ENCODE measurements around the gene APBA1.

APBA1 gene

DNA sequence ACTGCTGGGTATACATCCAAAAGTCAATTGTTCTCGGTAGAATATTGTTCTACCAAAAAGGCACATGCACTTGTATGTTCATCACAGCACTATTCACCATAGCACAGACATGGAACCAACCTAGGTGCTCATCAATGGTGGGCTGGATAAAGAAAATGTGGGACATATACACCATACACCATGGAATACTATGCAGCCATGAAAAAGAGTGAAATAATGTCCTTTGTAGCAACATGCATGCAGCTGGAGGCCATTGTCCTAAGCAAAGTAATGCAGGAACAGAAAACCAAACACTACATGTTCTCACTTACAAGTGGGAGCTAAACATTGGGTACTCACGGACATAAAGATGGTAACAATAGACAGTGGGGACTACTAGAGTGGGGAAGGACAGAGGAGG is 145.5 kb downstream of the APBA1 start:
- H3K4me3 ChIP-seq (ENCODE audit: low read depth, low read length) = no peak overlapping the region
- TF ChIP-seq, protein P1, sequence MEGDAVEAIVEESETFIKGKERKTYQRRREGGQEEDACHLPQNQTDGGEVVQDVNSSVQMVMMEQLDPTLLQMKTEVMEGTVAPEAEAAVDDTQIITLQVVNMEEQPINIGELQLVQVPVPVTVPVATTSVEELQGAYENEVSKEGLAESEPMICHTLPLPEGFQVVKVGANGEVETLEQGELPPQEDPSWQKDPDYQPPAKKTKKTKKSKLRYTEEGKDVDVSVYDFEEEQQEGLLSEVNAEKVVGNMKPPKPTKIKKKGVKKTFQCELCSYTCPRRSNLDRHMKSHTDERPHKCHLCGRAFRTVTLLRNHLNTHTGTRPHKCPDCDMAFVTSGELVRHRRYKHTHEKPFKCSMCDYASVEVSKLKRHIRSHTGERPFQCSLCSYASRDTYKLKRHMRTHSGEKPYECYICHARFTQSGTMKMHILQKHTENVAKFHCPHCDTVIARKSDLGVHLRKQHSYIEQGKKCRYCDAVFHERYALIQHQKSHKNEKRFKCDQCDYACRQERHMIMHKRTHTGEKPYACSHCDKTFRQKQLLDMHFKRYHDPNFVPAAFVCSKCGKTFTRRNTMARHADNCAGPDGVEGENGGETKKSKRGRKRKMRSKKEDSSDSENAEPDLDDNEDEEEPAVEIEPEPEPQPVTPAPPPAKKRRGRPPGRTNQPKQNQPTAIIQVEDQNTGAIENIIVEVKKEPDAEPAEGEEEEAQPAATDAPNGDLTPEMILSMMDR (IDR thresholded peaks at IDR 0.05; ENCODE audit: control insufficient read depth, extremely low read depth, insufficient read depth) = no peak
- no peak for DNase-seq (ENCODE audit: low read depth)

DNA sequence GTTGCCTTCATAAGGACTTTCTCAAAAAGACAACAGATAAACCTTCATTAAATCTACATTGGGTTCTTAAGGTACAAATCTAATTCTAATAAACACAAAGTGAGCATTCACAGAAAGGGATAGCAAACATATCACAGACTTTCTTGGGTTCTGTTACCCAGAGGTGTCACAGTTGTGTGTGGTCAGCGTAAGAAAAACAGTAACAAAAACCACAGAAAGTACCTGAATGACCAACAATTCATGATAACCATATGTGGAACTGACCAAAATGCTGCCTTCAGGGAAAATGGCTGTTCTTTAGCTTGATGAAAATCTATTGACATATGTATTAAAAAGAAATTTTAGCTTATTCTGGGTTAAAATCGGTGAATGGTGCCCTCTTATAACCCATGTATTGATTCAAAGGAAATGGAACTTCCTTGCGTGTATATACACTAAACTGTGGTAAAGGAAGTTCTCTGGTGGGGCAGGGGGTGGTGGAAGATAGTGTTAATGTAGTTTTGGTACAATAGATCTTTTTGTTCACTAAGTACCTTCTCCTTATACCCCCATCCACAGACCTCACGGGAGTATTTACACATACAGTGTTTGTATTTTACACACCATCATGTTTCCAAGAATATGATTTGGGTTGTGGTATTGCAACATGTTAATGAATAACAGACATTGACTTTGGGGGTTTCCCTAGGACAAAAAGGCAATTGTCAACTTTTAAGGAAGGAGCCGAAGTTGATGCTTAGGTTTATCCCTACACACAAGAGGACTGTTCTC is 152.5 kb downstream of the APBA1 start:
- DNase-seq (ENCODE audit: low read depth) = no peak
- TF ChIP-seq, protein P1 (IDR thresholded peaks at IDR 0.05; ENCODE audit: control insufficient read depth, extremely low read depth, insufficient read depth) = no peak
- H3K4me3 ChIP-seq (ENCODE audit: low read depth, low read length) = no peak overlapping the region

DNA sequence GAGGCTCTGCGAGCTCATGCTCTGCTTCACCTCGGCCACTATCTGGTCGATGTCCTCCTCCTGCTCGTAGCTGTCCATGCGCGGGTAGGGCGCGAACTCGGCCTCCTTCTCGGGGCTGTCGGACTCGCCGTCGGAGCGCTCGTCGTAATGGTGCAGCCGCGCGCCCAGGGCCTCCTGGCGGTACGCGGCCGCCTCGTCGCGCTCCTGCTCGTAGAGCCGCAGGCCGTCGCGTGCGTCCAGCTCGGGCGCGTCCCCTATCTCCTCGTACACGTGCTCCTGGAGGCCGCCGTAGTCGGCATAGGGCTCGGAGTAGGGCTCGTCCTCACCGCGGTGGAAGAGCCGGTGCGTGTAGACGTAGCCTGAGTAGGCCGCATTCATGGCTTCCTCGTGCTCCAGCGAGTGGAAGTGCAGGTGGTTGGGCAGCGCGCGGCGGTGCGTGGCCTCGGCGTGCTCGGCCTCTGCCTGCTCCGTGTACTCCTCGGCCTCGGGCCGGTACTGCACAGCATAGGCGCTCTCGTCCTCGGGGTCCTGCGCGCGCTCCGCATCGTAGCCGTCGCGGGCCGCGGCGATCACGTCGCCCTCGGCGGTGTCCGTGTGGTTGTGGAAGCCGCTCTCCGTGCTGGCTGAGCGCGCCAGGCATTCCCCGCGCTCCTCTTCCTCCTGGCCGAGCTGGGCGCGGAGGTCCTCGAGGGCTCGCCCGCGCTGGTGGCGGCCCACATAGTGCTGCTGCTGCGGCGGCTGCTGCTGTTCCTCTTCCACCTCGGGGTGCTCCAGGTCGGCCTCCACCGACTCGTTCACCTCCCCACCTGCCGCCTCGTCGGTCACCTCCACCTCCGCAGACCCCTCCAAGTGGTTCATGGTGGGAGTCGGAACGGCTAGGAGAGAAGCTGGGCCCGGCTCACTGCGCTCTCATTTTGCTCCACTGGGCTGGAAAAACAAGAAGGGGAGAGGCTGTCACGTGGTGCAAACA is 155.5 kb downstream of the APBA1 start:
- TF ChIP-seq, protein P1 (IDR thresholded peaks at IDR 0.05; ENCODE audit: control insufficient read depth, extremely low read depth, insufficient read depth) = no peak
- H3K4me3 ChIP-seq (ENCODE audit: low read depth, low read length) = no peak overlapping the region
- DNase-seq (ENCODE audit: low read depth) = no peak

DNA sequence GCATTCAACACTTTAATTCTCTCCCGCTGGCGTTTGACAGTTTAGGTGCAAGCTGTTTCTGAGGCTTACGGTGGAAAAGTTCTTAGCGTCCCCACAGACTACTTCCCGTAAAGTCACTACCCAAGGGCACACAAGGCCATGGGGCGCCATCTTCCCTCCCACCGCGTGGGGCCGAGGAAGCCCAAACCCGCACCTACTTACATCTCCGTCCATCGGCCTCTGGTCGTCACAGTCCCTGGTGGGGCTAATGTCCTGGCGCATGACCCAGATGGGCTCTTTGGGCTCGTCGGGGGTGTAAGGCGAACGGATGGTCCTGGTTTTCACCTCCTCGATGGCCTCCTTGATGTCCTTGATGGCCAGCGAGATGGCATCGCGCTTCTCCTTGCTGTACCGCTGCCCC is 156.4 kb downstream of the APBA1 start:
- TF ChIP-seq, protein P1 (IDR thresholded peaks at IDR 0.05; ENCODE audit: control insufficient read depth, extremely low read depth, insufficient read depth) = no peak
- H3K4me3 ChIP-seq (ENCODE audit: low read depth, low read length) = no peak overlapping the region
- no peak for DNase-seq (ENCODE audit: low read depth)

DNA sequence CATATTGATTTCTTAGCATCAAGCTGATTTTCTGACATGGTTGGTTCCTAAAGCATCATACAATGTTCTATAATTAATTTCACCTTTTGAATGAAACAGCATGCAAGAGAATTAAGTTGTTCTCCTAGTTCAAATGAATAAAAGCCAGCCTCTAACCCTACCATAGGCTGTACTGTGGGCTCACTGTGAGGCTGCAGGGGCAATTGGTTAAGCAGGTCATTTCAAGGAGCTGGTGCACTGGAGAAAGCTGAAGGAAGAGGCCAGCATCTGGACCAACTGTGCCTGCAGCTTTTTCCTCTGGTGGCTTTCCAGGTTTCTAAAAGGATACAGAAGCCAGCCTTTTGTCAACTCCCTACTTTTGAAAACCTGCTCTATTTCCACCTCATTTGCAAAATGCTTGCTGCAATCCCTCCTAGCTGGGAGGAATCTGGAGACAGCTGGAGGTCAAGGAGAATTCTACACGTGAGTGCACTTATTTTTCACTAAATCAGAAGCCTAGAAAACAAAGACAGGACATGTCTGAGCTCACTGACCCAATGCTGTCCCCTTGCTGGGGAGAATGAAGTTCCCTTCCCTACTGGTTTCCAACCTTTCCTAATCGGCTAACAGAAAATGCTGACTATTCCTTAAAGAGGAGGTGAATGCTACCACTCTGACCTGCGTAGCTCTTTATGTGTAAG is 158.9 kb downstream of the APBA1 start:
- TF ChIP-seq, protein P1 (IDR thresholded peaks at IDR 0.05; ENCODE audit: control insufficient read depth, extremely low read depth, insufficient read depth) = no peak
- H3K4me3 ChIP-seq (ENCODE audit: low read depth, low read length) = no peak overlapping the region
- DNase-seq (ENCODE audit: low read depth) = no peak

DNA sequence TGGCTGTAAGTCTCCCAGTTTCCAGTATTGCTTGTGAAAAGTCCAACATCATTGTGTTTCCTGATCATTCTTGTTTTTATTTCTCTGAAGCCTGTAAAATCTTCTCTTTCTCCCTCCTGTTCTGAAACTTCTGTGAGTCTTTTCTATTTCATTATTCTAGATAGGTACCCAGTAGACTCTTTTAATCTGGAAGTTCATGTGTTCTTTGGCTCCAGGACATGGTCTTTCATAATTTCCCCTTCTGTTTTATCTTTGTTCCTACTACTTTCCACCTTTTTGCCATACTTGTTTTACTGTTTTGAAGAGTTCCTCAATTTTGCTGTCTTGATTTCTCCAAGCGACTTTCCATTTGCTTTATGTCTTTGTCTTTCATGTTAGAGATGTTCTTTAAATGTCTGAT is 168.1 kb downstream of the APBA1 start:
- TF ChIP-seq, protein P1 (IDR thresholded peaks at IDR 0.05; ENCODE audit: control insufficient read depth, extremely low read depth, insufficient read depth) = no peak
- no peak overlapping the region for H3K4me3 ChIP-seq (ENCODE audit: low read depth, low read length)
- no peak for DNase-seq (ENCODE audit: low read depth)

All from LNCaP clone FGC (cell line).